HEK293 (cell line): ENCODE measurements around the gene GLDC.

Experiments
- ATF2 ChIP-seq: fragments of 450-650 bp; formaldehyde crosslinking; IDR thresholded peaks from 2 replicates; pipeline ENCODE4 v1.5.1; 2016; ENCODE audit warnings: missing biosample characterization, missing genetic modification characterization, low read depth
- KLF16 ChIP-seq: fragments of 450-650 bp; formaldehyde crosslinking; IDR thresholded peaks from 2 replicates; pipeline ENCODE4 v1.5.1; 2017; ENCODE audit warnings: missing biosample characterization, missing genetic modification characterization
- YY1 ChIP-seq: fragments of 450-650 bp; formaldehyde crosslinking; IDR thresholded peaks from 2 replicates; pipeline ENCODE4 v1.5.1; 2018; ENCODE audit warnings: missing biosample characterization, missing genetic modification characterization
- ZBTB11 ChIP-seq: fragments of 450-650 bp; formaldehyde crosslinking; conservative IDR thresholded peaks from 2 replicates; pipeline ENCODE4 v1.5.1; 2016; ENCODE audit warnings: low read depth, missing biosample characterization, missing genetic modification characterization
- ZNF175 ChIP-seq: fragments of 450-650 bp; formaldehyde crosslinking; IDR thresholded peaks from 2 replicates; pipeline ENCODE4 v1.5.1; 2016; ENCODE audit warnings: missing biosample characterization, missing genetic modification characterization
- ZNF221 ChIP-seq: fragments of 450-650 bp; formaldehyde crosslinking; IDR thresholded peaks from 2 replicates; pipeline ENCODE4 v1.5.1; 2017; ENCODE audit warnings: missing biosample characterization, missing genetic modification characterization, borderline replicate concordance
- ZNF274 ChIP-seq, 2 experiments: fragments of 200-500 bp in 1 of 2; fragments of 450-650 bp in 1 of 2; sonication (Bioruptor generic) in 1 of 2; formaldehyde crosslinking in 1 of 2; IDR thresholded peaks; 2 replicates each; pipeline versions ENCODE4 v1.5.1 to v1.6.1; 2014 to 2016; ENCODE audit warnings: borderline replicate concordance in 1 of 2, inconsistent platforms in 1 of 2, low read length in 1 of 2, missing biosample characterization in 1 of 2, missing genetic modification characterization in 1 of 2
- ZNF292 ChIP-seq: fragments of 450-650 bp; formaldehyde crosslinking; IDR thresholded peaks from 2 replicates; pipeline ENCODE4 v1.5.1; 2016; ENCODE audit warnings: low read depth, missing biosample characterization, missing genetic modification characterization, borderline replicate concordance
- ZNF549 ChIP-seq: fragments of 450-650 bp; IDR thresholded peaks from 2 replicates; pipeline ENCODE4 v1.5.1; 2018; ENCODE audit warnings: missing biosample characterization, missing genetic modification characterization, mild to moderate bottlenecking, inconsistent platforms, moderate library complexity
- ZNF571 ChIP-seq: fragments of 450-650 bp; formaldehyde crosslinking; IDR thresholded peaks from 2 replicates; pipeline ENCODE4 v1.5.0; 2017; ENCODE audit warnings: missing biosample characterization, missing genetic modification characterization
- ZNF707 ChIP-seq: fragments of 450-650 bp; formaldehyde crosslinking; IDR thresholded peaks from 2 replicates; pipeline ENCODE4 v1.5.1; 2016; ENCODE audit warnings: missing biosample characterization, missing genetic modification characterization
- ZSCAN23 ChIP-seq: fragments of 450-650 bp; formaldehyde crosslinking; IDR thresholded peaks from 2 replicates; pipeline ENCODE4 v1.5.1; 2016; ENCODE audit warnings: missing biosample characterization, missing genetic modification characterization
- TF ChIP-seq, protein P1 (sequence below): fragments of 450-650 bp; formaldehyde crosslinking; IDR thresholded peaks from 2 replicates; pipeline ENCODE4 v1.5.1; 2016; ENCODE audit warnings: missing biosample characterization, missing genetic modification characterization
- TF ChIP-seq, protein P2 (sequence below): fragments of 450-650 bp; formaldehyde crosslinking; IDR thresholded peaks from 2 replicates; pipeline ENCODE4 v1.5.1; 2016; ENCODE audit warnings: missing biosample characterization, missing genetic modification characterization

GRCh38 chr9:6658628-6659353, 13.3 kb upstream of the GLDC start:
- TF ChIP-seq ZBTB11 (tag by site-specific recombination) (no peak), ZSCAN23 (tag by site-specific recombination) (no peak), ZNF571 (no peak), ZNF274 (IDR thresholded peaks at IDR 0.05; ENCODE audit: low read length) (no peak), ZNF274 (tag by site-specific recombination; IDR thresholded peaks at IDR 0.05; ENCODE audit: borderline replicate concordance) (no peak), YY1 (tag by site-specific recombination) (no peak), ZNF175 (tag by site-specific recombination) (no peak), ZNF221 (tag by site-specific recombination) (no peak), ATF2 (tag by site-specific recombination) (no peak), ZNF549 (tag by site-specific recombination) (no peak), ZNF292 (tag by site-specific recombination) (no peak), ZNF707 (tag by site-specific recombination) (no peak), KLF16 (no peak)
- TF ChIP-seq, protein P1, sequence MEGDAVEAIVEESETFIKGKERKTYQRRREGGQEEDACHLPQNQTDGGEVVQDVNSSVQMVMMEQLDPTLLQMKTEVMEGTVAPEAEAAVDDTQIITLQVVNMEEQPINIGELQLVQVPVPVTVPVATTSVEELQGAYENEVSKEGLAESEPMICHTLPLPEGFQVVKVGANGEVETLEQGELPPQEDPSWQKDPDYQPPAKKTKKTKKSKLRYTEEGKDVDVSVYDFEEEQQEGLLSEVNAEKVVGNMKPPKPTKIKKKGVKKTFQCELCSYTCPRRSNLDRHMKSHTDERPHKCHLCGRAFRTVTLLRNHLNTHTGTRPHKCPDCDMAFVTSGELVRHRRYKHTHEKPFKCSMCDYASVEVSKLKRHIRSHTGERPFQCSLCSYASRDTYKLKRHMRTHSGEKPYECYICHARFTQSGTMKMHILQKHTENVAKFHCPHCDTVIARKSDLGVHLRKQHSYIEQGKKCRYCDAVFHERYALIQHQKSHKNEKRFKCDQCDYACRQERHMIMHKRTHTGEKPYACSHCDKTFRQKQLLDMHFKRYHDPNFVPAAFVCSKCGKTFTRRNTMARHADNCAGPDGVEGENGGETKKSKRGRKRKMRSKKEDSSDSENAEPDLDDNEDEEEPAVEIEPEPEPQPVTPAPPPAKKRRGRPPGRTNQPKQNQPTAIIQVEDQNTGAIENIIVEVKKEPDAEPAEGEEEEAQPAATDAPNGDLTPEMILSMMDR (tag by site-specific recombination): no peak
- TF ChIP-seq, protein P2, sequence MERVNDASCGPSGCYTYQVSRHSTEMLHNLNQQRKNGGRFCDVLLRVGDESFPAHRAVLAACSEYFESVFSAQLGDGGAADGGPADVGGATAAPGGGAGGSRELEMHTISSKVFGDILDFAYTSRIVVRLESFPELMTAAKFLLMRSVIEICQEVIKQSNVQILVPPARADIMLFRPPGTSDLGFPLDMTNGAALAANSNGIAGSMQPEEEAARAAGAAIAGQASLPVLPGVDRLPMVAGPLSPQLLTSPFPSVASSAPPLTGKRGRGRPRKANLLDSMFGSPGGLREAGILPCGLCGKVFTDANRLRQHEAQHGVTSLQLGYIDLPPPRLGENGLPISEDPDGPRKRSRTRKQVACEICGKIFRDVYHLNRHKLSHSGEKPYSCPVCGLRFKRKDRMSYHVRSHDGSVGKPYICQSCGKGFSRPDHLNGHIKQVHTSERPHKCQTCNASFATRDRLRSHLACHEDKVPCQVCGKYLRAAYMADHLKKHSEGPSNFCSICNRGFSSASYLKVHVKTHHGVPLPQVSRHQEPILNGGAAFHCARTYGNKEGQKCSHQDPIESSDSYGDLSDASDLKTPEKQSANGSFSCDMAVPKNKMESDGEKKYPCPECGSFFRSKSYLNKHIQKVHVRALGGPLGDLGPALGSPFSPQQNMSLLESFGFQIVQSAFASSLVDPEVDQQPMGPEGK (tag by site-specific recombination): no peak
